ENCODE data around the gene CAMK2N2.

Gene CAMK2N2

GRCh38 chr3:184229394-184230080 is 31.8 kb downstream of the CAMK2N2 start, which contains the start of gene VWA5B2:
TSS of gene VWA5B2 (plus strand) at chr3:184229585. CDS start at chr3:184230529, 944 bp downstream.
- TF ChIP-seq CTCF (IDR thresholded peaks at IDR 0.05): no peak
- no peak within 1 kb of the TSS for H3K27ac ChIP-seq
- H3K4me3 ChIP-seq: peak within 1 kb of the TSS; percentile 73
- no peak for DNase-seq (ENCODE audit: low spot score)

GRCh38 chr3:184228376-184229137 is 32.8 kb downstream of the CAMK2N2 start:
- peak overlapping the region; percentile 73 for H3K4me3 ChIP-seq
- no peak overlapping the region for H3K27ac ChIP-seq
- no peak for TF ChIP-seq CTCF (IDR thresholded peaks at IDR 0.05)
- no peak for DNase-seq (ENCODE audit: low spot score)

- H3K27ac ChIP-seq: no peak overlapping the region
- DNase-seq (ENCODE audit: low spot score): no peak
- TF ChIP-seq CTCF (IDR thresholded peaks at IDR 0.05): peak; percentile 46
- no peak overlapping the region for H3K4me3 ChIP-seq
Measured at GRCh38 chr3:184227481-184227935, 33.8 kb downstream of the CAMK2N2 start.

- DNase-seq (ENCODE audit: low spot score): no peak
- Histone ChIP-seq H3K4me3 (no peak overlapping the region), H3K27ac (no peak overlapping the region)
- no peak for TF ChIP-seq CTCF (IDR thresholded peaks at IDR 0.05)
Measured at GRCh38 chr3:184223946-184224345, 37.4 kb downstream of the CAMK2N2 start.

GRCh38 chr3:184222521-184222920 is 38.8 kb downstream of the CAMK2N2 start:
- Histone ChIP-seq H3K4me3 (no peak overlapping the region), H3K27ac (no peak overlapping the region)
- no peak for DNase-seq (ENCODE audit: low spot score)
- no peak for TF ChIP-seq CTCF (IDR thresholded peaks at IDR 0.05)

- no peak for TF ChIP-seq CTCF (IDR thresholded peaks at IDR 0.05)
- Histone ChIP-seq H3K27ac (no peak overlapping the region), H3K4me3 (no peak overlapping the region)
- no peak for DNase-seq (ENCODE audit: low spot score)
Measured at GRCh38 chr3:184218814-184219213, 42.5 kb downstream of the CAMK2N2 start.
